Measurements from ENCODE around the gene MAGI2. TPM values are rescaled to one million over a fixed set of nuclear protein-coding genes. Genes with fewer than 3 reads are reported as not detected.

Gene MAGI2
- total RNA-seq, 1 donor = 18.8 TPM

GRCh38 chr7:78752554-78752953 lies 700.9 kb downstream of the MAGI2 start:
- Histone ChIP-seq H3K9me3 (ENCODE audit: low read depth, low read length) (no peaks in the 10 kb centered on the region), H4K20me1 (ENCODE audit: insufficient read depth, low read length) (no peaks in the 10 kb centered on the region), H3K4me2 (ENCODE audit: insufficient read depth, low read length) (no peak overlapping the region), H3K36me3 (ENCODE audit: insufficient read depth, low read length) (no peaks in the 10 kb centered on the region), H3K27me3 (ENCODE audit: insufficient read depth, low read length) (no peaks in the 10 kb centered on the region), H3K4me1 (ENCODE audit: insufficient read depth, low read length) (no peaks in the 10 kb centered on the region), H3K79me2 (ENCODE audit: insufficient read depth, low read length) (no peaks in the 10 kb centered on the region), H3K27ac (ENCODE audit: low read depth, low read length) (no peak overlapping the region), H3K4me3 (ENCODE audit: insufficient read depth, low read length) (no peak overlapping the region), H2AFZ (ENCODE audit: low read length) (no peak overlapping the region)
- no peak for DNase-seq (ENCODE audit: insufficient read length, low spot score, missing footprints)
- TF ChIP-seq CTCF (IDR thresholded peaks at IDR 0.05; ENCODE audit: extremely low read depth, low read depth, low read length) = no peak

- no peak overlapping the region for H3K4me3 ChIP-seq (ENCODE audit: insufficient read depth, low read length)
- H4K20me1 ChIP-seq (ENCODE audit: insufficient read depth, low read length) = no peaks in the 10 kb centered on the region
- DNase-seq (ENCODE audit: insufficient read length, low spot score, missing footprints) = no peak
- no peaks in the 10 kb centered on the region for H3K9me3 ChIP-seq (ENCODE audit: low read depth, low read length)
- H3K36me3 ChIP-seq (ENCODE audit: insufficient read depth, low read length) = no peaks in the 10 kb centered on the region
- no peaks in the 10 kb centered on the region for H3K4me1 ChIP-seq (ENCODE audit: insufficient read depth, low read length)
- no peaks in the 10 kb centered on the region for H3K27me3 ChIP-seq (ENCODE audit: insufficient read depth, low read length)
- H3K4me2 ChIP-seq (ENCODE audit: insufficient read depth, low read length) = no peak overlapping the region
- H2AFZ ChIP-seq (ENCODE audit: low read length) = no peak overlapping the region
- TF ChIP-seq CTCF (IDR thresholded peaks at IDR 0.05; ENCODE audit: extremely low read depth, low read depth, low read length) = no peak
- H3K27ac ChIP-seq (ENCODE audit: low read depth, low read length) = no peak overlapping the region
- H3K79me2 ChIP-seq (ENCODE audit: insufficient read depth, low read length) = no peaks in the 10 kb centered on the region
Observed at GRCh38 chr7:78751253-78751652, 702.2 kb downstream of the MAGI2 start.

- Histone ChIP-seq H3K4me2 (ENCODE audit: insufficient read depth, low read length) (no peak overlapping the region), H4K20me1 (ENCODE audit: insufficient read depth, low read length) (no peaks in the 10 kb centered on the region), H3K27ac (ENCODE audit: low read depth, low read length) (no peak overlapping the region), H3K4me1 (ENCODE audit: insufficient read depth, low read length) (no peaks in the 10 kb centered on the region), H3K4me3 (ENCODE audit: insufficient read depth, low read length) (no peak overlapping the region), H2AFZ (ENCODE audit: low read length) (no peak overlapping the region), H3K36me3 (ENCODE audit: insufficient read depth, low read length) (no peaks in the 10 kb centered on the region), H3K9me3 (ENCODE audit: low read depth, low read length) (no peaks in the 10 kb centered on the region), H3K27me3 (ENCODE audit: insufficient read depth, low read length) (no peaks in the 10 kb centered on the region), H3K79me2 (ENCODE audit: insufficient read depth, low read length) (no peaks in the 10 kb centered on the region)
- no peak for DNase-seq (ENCODE audit: insufficient read length, low spot score, missing footprints)
- no peak for TF ChIP-seq CTCF (IDR thresholded peaks at IDR 0.05; ENCODE audit: extremely low read depth, low read depth, low read length)
Observed at GRCh38 chr7:78749052-78749746, 704.3 kb downstream of the MAGI2 start.

GRCh38 chr7:78747592-78747991 lies 705.9 kb downstream of the MAGI2 start:
- Histone ChIP-seq H4K20me1 (ENCODE audit: insufficient read depth, low read length) (no peaks in the 10 kb centered on the region), H3K27ac (ENCODE audit: low read depth, low read length) (no peak overlapping the region), H3K9me3 (ENCODE audit: low read depth, low read length) (no peaks in the 10 kb centered on the region), H3K4me3 (ENCODE audit: insufficient read depth, low read length) (no peak overlapping the region), H3K36me3 (ENCODE audit: insufficient read depth, low read length) (no peaks in the 10 kb centered on the region), H3K79me2 (ENCODE audit: insufficient read depth, low read length) (no peaks in the 10 kb centered on the region), H3K4me2 (ENCODE audit: insufficient read depth, low read length) (no peak overlapping the region), H3K27me3 (ENCODE audit: insufficient read depth, low read length) (no peaks in the 10 kb centered on the region), H3K4me1 (ENCODE audit: insufficient read depth, low read length) (no peaks in the 10 kb centered on the region), H2AFZ (ENCODE audit: low read length) (no peak overlapping the region)
- no peak for DNase-seq (ENCODE audit: insufficient read length, low spot score, missing footprints)
- no peak for TF ChIP-seq CTCF (IDR thresholded peaks at IDR 0.05; ENCODE audit: extremely low read depth, low read depth, low read length)

All from osteoblast (primary cell).